ENCODE data around the gene UTP14C. TPM values are rescaled to one million over a fixed set of nuclear protein-coding genes. Genes with fewer than 3 reads are reported as not detected.

UTP14C gene
- total RNA-seq, 1 donor from 2014 or later = 20.6 TPM

GRCh38 chr13:52033039-52033438 lies 8.5 kb downstream of the UTP14C start:
- peaks cover 6% of the 10 kb centered on the region for H3K79me2 ChIP-seq (ENCODE audit: insufficient read depth, low read length)
- no peaks in the 10 kb centered on the region for H3K27me3 ChIP-seq (ENCODE audit: insufficient read depth, low read length)
- Mint-ChIP-seq H3K9me3 (ENCODE audit: unreplicated experiment) (peaks cover 11% of the 10 kb centered on the region), H3K36me3 (ENCODE audit: low read depth, unreplicated experiment) (peaks cover 30% of the 10 kb centered on the region), H3K4me3 (ENCODE audit: unreplicated experiment) (no peak overlapping the region), H3K27me3 (ENCODE audit: low read depth, unreplicated experiment) (no peaks in the 10 kb centered on the region), H3K27ac (ENCODE audit: unreplicated experiment) (no peak overlapping the region), H3K4me1 (ENCODE audit: low read depth, unreplicated experiment) (peaks cover 6% of the 10 kb centered on the region)
- peaks cover 15% of the 10 kb centered on the region for H4K20me1 ChIP-seq (ENCODE audit: insufficient read depth, low read length)
- peaks cover 10% of the 10 kb centered on the region for H3K36me3 ChIP-seq (ENCODE audit: insufficient read depth, low read length)
- DNase-seq (ENCODE audit: low read depth) = no peak
- H3K4me2 ChIP-seq (ENCODE audit: low read length) = no peak overlapping the region
- H3K9me3 ChIP-seq (ENCODE audit: insufficient read depth, low read depth, low read length) = no peaks in the 10 kb centered on the region
- no peak overlapping the region for H2AFZ ChIP-seq (ENCODE audit: low read depth, low read length)
- H3K9ac ChIP-seq (ENCODE audit: low read length) = no peak overlapping the region
- H3K4me1 ChIP-seq (ENCODE audit: insufficient read depth, low read length) = no peaks in the 10 kb centered on the region
- H3K4me3 ChIP-seq (ENCODE audit: insufficient read depth, low read depth, low read length) = no peak overlapping the region
- H3K27ac ChIP-seq (ENCODE audit: low read depth, low read length) = no peak overlapping the region
- FAIRE-seq = no peak
- no peak for TF ChIP-seq CTCF (IDR thresholded peaks at IDR 0.05; ENCODE audit: insufficient read depth, low read depth, low read length)
- no peak for TF ChIP-seq EZH2 (IDR thresholded peaks at IDR 0.05; ENCODE audit: insufficient read depth, low read length)

- DNase-seq (ENCODE audit: low read depth) (no peak), FAIRE-seq (no peak)
- Histone ChIP-seq H3K27ac (ENCODE audit: low read depth, low read length) (no peak overlapping the region), H4K20me1 (ENCODE audit: insufficient read depth, low read length) (peaks cover 13% of the 10 kb centered on the region), H3K9ac (ENCODE audit: low read length) (no peak overlapping the region), H3K27me3 (ENCODE audit: insufficient read depth, low read length) (no peaks in the 10 kb centered on the region), H2AFZ (ENCODE audit: low read depth, low read length) (no peak overlapping the region), H3K4me3 (ENCODE audit: insufficient read depth, low read depth, low read length) (no peak overlapping the region), H3K4me1 (ENCODE audit: insufficient read depth, low read length) (no peaks in the 10 kb centered on the region), H3K9me3 (ENCODE audit: insufficient read depth, low read depth, low read length) (no peaks in the 10 kb centered on the region), H3K4me2 (ENCODE audit: low read length) (no peak overlapping the region), H3K36me3 (ENCODE audit: insufficient read depth, low read length) (no peaks in the 10 kb centered on the region), H3K79me2 (ENCODE audit: insufficient read depth, low read length) (peaks cover 4% of the 10 kb centered on the region)
- no peak for TF ChIP-seq EZH2 (IDR thresholded peaks at IDR 0.05; ENCODE audit: insufficient read depth, low read length)
- no peak for TF ChIP-seq CTCF (IDR thresholded peaks at IDR 0.05; ENCODE audit: insufficient read depth, low read depth, low read length)
- H3K27ac Mint-ChIP-seq (ENCODE audit: unreplicated experiment) = no peak overlapping the region
- H3K9me3 Mint-ChIP-seq (ENCODE audit: unreplicated experiment) = peaks cover 4% of the 10 kb centered on the region
- peaks cover 13% of the 10 kb centered on the region for H3K36me3 Mint-ChIP-seq (ENCODE audit: low read depth, unreplicated experiment)
- no peaks in the 10 kb centered on the region for H3K27me3 Mint-ChIP-seq (ENCODE audit: low read depth, unreplicated experiment)
- H3K4me3 Mint-ChIP-seq (ENCODE audit: unreplicated experiment) = no peak overlapping the region
- H3K4me1 Mint-ChIP-seq (ENCODE audit: low read depth, unreplicated experiment) = peaks cover 6% of the 10 kb centered on the region
Measured at GRCh38 chr13:52034616-52035226, 10.2 kb downstream of the UTP14C start.

- no peak overlapping the region for H2AFZ ChIP-seq (ENCODE audit: low read depth, low read length)
- no peak for TF ChIP-seq CTCF (IDR thresholded peaks at IDR 0.05; ENCODE audit: insufficient read depth, low read depth, low read length)
- TF ChIP-seq EZH2 (IDR thresholded peaks at IDR 0.05; ENCODE audit: insufficient read depth, low read length) = no peak
- DNase-seq (ENCODE audit: low read depth) (no peak), FAIRE-seq (no peak)
- Mint-ChIP-seq H3K27ac (ENCODE audit: unreplicated experiment) (no peak overlapping the region), H3K36me3 (ENCODE audit: low read depth, unreplicated experiment) (peaks cover 2% of the 10 kb centered on the region), H3K27me3 (ENCODE audit: low read depth, unreplicated experiment) (no peaks in the 10 kb centered on the region), H3K4me3 (ENCODE audit: unreplicated experiment) (no peak overlapping the region), H3K4me1 (ENCODE audit: low read depth, unreplicated experiment) (no peaks in the 10 kb centered on the region), H3K9me3 (ENCODE audit: unreplicated experiment) (no peaks in the 10 kb centered on the region)
- H3K27ac ChIP-seq (ENCODE audit: low read depth, low read length) = no peak overlapping the region
- H3K79me2 ChIP-seq (ENCODE audit: insufficient read depth, low read length) = peaks cover 3% of the 10 kb centered on the region
- no peaks in the 10 kb centered on the region for H3K9me3 ChIP-seq (ENCODE audit: insufficient read depth, low read depth, low read length)
- H4K20me1 ChIP-seq (ENCODE audit: insufficient read depth, low read length) = peaks cover 11% of the 10 kb centered on the region
- H3K27me3 ChIP-seq (ENCODE audit: insufficient read depth, low read length) = no peaks in the 10 kb centered on the region
- no peak overlapping the region for H3K4me3 ChIP-seq (ENCODE audit: insufficient read depth, low read depth, low read length)
- no peaks in the 10 kb centered on the region for H3K36me3 ChIP-seq (ENCODE audit: insufficient read depth, low read length)
- no peak overlapping the region for H3K4me2 ChIP-seq (ENCODE audit: low read length)
- no peaks in the 10 kb centered on the region for H3K4me1 ChIP-seq (ENCODE audit: insufficient read depth, low read length)
- no peak overlapping the region for H3K9ac ChIP-seq (ENCODE audit: low read length)
Measured at GRCh38 chr13:52036037-52036436, 11.5 kb downstream of the UTP14C start.
